Pons (tissue), 1 donor: ENCODE measurements around the gene NPAP1.
"Not testable (repeated sequence)": the region's sequence is repeated elsewhere in the genome, so short reads cannot be mapped to it uniquely, and the experiment has no call there.

Source experiments
- DNase-seq: peaks from one replicate; pipeline ENCODE4 v3.0.0-alpha.2; 2016; ENCODE audit warnings: low spot score

NPAP1 gene, protein sequence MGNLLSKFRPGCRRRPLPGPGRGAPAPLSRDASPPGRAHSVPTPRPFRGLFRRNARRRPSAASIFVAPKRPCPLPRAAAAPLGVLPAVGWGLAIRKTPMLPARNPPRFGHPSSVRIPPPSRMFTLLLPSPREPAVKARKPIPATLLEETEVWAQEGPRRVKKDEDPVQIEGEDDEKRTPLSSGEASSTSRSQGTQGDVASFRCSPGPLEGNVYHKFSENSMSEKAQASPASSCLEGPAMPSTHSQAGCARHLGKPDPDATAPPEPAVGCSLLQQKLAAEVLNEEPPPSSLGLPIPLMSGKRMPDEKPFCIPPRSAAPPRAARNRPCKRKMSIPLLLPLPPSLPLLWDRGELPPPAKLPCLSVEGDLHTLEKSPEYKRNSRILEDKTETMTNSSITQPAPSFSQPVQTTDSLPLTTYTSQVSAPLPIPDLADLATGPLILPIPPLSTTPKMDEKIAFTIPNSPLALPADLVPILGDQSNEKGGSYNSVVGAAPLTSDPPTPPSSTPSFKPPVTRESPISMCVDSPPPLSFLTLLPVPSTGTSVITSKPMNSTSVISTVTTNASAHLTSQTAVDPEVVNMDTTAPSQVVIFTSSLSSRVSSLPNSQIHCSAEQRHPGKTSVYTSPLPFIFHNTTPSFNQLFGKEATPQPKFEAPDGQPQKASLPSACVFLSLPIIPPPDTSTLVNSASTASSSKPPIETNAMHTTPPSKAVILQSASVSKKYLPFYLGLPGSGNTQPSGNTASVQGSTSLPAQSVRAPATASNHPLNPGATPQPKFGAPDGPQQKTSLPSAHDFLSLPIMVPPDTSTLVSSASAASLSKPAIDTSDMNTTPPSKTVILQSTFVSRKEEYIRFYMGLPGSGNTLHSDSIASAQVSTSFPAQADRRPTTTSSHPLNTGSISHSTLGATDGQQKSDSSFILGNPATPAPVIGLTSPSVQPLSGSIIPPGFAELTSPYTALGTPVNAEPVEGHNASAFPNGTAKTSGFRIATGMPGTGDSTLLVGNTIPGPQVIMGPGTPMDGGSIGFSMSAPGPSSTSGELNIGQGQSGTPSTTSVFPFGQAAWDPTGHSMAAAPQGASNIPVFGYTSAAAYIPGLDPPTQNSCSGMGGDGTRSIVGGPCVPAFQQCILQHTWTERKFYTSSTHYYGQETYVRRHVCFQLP

DNA sequence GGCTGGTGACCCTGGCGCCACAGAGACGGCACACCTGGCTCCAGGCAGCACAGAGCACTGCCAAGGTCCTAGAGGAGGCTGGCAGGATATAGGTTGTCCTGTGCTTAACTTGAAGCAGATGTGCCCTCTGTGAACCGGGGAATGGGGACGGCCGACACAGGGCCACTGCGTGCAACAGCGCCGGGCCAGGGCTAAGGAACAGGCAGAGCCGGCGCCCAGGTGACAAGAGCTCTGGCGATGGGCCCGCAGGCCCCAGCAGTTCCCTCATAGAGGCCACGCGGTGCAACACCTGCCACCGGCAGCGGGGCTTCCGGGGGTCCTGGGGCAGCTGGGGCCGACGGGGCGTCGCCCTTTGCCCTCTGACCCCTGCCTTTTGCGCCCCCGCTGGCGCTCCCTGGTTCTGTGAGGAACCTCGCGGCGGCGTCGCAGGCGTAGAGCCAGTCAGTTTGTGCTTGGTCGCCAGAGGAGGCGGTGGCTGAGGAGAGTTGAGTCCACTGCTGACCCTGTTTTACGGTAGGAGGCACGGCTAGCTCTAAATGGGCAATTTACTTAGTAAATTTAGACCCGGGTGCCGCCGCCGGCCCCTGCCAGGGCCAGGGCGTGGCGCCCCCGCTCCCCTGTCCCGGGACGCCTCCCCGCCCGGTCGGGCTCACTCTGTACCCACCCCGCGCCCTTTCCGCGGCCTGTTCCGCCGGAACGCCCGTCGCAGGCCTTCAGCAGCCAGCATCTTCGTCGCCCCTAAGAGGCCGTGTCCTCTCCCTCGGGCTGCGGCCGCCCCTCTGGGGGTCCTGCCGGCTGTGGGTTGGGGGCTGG, at the start of gene NPAP1:
NPAP1 (plus strand) TSS at position 444 of the 813 bp plus-strand sequence; CDS start at position 537, 93 bp downstream.
- no peak for DNase-seq

DNA sequence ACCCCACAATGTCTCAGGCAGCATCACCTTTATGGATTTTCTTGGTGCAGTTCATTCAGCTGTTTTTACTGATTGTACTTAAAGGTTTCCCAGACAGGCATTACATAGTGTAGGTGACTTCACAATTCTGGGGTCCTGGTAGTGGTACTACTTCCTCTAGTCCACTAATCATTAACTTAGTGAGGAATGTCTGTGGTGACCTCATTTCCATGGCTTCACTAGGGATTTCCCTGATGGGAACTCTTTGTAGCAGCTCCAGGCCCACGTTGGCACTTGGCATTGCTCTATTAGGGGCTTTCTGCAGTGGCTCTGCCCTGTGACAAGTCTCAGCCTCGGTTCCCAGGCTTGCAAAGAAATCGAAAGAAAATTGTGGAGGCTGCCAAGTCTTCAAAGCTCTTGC, 48.1 kb upstream of the NPAP1 start:
- DNase-seq, result no peak

DNA sequence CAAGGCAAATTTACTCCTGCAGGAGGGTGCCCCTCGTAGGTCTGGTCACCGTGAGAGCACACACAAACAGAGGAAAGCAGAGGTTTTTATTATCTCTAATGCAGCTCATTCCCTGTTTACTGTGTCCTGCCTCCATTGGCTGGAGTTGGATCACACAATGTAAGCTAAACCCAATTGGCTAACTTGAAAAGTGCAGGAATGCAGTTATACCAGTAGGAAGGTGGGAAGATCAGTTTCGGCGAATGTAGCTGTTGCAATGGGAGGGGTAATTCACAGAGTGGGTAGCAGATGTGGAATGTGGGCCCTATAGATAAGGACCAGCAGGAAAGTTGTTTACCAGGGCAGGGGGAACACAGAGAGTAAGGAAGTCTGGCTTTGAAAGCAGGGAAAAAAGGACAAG, 42.5 kb upstream of the NPAP1 start:
- DNase-seq, result no peak

DNA sequence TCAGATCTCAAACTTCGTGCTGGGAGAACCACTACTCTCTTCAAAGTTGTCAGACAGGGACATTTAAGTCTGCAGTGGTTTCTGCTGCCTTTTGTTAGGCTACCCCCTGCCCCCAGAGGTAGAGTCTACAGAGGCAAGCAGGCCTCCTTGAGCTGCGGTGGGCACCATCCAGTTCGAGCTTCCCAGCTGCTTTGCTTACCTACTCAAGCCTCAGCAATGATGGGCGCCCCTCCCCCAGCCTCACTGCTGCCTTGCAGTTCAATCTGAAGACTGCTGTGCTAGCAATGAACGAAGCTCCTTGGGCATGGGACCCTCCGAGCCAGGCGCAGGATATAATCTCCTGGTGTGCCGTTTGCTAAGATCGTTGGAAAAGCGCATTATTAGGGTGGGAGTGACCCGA, 36.2 kb upstream of the NPAP1 start:
- DNase-seq, result not testable (repeated sequence)

DNA sequence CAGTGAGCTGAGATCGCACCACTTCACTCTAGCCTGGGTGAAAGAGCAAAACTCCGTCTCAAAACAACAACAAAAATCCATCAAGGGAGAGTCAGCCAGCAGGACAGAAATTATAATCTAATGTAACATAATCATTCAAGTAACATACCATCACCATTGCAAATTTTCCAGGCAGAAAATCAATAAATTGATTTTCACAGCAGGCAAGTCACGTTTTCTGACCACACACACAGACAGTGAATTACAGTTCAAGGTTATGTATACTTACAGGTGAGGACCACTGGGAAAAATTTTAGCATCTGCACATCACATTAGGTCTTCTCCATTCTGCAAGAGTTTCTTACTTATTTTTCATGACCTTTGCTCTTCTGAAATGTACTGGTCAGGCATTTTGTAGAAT, 29.9 kb upstream of the NPAP1 start:
- no peak for DNase-seq

DNA sequence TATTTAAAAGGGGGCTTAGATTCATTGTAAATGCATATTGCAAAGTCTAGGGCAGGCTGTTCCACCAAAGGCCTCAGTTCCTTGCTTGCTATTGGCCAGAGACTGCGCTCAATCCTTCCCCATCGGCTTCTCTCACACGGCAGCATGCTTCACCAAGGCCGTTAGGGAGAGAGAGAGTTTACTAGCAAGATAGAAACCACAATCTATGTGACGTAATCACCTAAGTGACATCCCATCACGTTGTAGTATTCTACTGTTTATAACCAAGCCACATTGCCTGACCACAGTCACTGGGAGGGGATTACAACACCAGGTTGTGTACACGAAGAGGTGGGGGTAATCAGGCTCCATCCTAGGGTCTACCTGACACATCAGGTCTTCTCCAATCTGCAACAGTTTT, 16.0 kb upstream of the NPAP1 start:
- no peak for DNase-seq

DNA sequence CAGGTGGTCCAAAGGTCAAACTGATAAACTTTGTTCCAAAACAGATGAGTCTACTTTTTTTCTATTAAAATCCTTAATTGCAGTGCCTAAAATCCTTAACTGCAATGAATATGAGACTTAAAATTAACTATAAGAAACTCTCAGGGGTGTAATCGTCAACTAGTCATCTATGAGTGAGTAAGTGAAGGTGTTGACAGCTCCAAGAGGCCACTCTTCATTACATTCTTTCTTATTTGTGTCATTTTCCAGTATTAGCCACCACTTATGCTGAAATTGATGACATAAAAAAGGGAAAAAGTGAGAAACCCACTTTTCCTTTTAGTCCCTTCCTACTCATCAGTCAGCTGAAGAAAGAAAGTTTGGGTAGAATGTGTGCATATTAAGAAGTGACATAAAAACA, 12.6 kb upstream of the NPAP1 start:
- DNase-seq, result no peak

DNA sequence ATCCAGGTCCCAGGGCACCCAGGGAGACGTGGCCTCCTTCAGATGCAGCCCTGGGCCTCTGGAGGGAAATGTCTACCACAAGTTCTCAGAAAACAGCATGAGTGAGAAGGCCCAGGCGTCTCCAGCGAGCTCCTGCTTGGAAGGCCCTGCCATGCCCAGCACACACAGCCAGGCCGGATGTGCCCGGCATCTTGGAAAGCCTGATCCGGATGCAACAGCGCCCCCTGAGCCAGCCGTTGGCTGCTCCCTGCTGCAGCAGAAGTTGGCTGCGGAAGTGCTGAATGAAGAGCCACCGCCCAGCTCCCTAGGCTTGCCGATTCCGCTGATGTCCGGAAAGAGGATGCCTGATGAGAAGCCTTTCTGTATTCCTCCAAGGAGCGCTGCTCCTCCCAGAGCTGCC, 856 bp downstream of the NPAP1 start:
- DNase-seq, result no peak

DNA sequence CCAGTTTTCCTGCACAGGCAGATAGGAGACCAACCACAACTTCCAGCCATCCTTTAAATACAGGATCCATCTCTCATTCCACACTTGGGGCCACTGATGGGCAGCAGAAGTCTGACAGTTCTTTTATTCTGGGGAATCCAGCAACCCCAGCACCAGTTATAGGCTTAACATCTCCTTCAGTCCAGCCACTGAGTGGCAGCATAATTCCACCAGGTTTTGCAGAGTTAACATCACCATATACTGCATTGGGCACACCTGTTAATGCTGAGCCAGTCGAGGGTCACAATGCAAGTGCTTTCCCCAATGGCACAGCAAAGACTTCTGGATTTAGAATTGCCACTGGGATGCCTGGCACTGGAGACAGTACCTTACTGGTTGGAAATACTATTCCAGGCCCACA, 2.9 kb downstream of the NPAP1 start:
- no peak for DNase-seq

DNA sequence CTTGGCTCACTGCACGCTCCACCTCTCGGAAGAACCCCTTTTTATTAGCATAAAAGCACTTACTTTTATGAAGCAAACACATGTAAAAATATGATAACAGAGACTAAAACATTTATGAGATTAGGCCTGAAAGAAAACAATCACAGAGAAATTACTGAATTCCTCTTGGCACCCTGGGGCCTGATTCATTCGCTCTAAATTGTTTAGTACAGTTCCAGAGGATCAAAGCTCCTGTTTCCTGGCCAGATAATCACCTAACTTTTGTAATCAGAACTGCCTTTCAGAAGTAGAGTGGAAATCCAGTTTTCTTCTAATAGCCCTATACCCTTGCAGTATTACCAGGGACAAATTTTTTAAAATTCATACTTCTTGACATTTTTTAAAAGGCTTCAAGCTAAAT, 6.4 kb downstream of the NPAP1 start:
- no peak for DNase-seq

DNA sequence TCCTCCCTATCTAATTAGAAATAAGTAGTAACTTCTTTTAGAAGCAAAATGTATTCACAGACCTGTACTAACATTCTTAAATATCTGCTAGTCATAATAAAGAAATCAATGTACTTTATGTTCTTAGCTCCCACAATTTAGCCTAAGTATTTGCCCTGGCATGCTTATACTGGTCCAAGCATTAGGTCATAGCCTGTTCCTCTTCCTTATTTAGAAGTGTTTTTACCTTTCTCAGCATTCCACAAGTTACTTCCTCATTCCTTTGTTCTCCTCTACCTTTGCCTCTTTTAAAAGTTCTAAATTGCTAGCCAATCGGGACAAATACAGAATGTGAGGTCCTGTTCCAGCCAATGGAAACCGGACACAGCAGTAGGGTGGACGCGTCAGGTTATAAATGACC, 7.3 kb downstream of the NPAP1 start:
- DNase-seq, result not testable (repeated sequence)

DNA sequence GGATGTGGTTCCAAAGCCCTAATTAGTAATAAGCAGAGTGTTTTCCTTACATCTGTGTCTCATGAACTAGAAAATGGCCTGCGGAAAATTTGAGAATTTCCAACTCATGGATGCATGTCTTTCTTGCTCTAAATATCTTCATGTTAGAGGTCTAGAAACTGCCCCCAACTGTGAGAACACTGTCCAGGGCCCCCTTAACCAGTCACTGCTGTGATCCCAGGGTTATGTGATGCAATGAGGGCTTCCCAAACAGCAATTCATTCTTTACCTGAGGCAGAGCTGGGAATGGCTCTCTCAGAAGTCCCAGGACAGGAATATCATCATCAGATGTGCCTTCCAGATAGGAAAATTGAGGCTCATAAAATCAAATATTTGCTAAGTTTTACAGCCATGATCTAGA, 8.2 kb downstream of the NPAP1 start:
- no peak for DNase-seq

DNA sequence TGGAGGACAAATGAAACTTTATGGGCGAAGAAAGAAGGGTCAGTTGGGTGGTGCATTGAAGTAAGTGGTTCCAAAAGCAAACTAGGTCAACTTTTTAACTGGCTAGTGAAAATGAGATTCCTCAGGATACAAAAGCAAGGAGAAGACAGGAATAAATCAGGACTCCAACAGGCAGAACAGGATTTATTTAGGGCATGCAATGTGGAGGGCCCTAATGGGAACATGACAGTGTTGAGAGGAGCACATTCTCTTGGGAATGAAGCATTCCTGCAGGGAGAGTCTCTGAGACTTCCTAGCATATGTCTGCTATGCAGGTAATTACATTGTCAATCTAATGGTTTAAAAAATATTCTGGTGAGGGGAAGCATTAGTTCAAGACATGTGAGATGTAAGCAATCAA, 8.7 kb downstream of the NPAP1 start:
- DNase-seq, result no peak

DNA sequence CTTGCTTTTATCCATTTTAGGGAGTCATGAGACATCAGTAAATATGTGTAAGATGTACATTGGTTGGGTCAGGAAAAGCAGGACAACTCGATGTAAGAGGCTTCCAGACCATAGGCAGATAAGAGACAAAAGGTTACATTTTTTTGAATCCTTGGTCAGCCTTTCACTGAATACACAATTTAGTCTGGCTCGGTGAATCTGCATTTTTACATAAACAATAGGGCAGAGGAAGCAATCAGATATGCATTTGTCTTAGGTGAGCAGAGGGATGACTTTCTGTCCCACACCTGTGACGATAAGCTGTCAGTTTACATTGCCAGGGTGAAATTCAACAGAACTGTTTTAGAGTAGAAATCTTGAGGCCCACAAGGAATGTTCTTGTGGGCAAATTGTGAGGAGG, 20.6 kb downstream of the NPAP1 start:
- no peak for DNase-seq

DNA sequence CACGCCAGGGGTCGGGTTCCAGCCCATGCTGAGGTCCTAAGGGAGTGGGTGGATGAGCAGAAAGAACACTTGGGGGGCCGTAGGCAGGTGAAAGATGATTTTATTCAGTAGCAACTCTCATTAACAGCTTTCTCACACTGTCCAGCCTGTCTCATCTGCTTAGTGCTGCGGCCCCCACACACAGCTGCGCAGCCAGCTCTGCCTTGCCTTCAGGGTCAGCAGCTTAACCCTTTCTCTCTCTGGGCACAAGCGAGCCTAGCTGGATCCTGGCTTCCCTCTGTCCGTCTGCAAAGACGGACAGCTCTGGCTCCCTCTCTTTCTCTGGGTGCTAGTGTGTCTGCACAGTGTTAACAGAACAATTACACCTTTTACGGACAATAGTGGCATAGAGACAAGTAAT, 21.3 kb downstream of the NPAP1 start:
- no peak for DNase-seq

DNA sequence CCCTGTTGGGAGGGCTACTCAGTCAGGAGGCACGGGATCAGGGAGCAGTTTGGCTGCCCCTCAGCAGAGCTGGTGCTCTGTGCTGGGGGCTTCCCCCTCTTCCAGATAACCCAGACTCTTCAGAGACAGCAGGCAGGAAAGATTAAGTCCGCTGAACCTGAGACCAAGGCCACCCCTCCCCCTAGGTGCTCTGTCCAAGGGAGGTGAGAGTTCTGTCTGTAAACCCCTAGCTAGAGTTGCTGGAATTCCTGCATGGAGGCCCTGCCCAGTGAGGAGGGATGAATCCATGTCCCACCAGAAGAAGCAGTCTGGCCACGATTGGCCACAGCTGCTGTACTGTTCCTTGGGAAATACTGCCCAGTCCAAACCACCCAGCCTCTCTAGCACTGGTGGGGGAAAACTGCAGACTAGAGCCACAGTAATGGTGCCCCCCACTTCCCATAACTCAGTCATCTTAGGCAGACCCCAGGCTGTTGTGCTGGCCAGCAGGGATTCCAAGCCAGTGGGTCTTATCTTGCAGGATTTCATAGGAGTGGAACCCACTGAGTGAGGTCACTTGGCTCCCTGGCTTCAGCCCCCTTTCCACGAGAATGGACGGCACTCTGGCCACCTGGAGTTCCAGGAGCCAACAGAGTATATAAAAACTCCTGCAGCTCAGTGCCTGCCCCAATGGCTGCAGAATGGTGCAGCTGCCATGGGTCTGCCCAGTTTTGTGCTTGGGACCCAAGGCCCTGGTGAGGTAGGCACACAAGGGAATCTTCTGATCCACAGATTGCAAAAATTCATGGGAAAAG, 42.9 kb downstream of the NPAP1 start:
- no peak for DNase-seq

DNA sequence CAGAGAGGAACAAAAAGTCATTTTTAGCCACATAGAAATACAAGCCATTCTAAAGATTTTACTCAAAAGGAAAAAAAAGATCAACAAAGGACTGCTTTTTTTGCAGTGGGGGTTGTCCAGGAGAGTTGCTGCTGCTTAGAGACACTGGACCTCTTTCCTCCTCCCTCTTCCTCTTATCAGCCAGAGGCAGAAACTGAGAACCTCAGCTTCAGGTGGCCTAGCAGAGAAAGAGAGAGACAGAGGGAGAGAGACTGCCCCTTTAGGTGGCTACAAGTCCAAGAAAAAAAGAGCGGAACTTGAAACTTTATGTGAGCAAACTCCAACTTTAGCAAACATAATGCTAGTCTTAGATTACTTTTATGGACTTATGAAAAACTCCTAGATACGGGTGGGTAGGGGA, 54.2 kb downstream of the NPAP1 start:
- DNase-seq, result no peak
